ENCODE measurements around the gene RPS2.

DNA sequence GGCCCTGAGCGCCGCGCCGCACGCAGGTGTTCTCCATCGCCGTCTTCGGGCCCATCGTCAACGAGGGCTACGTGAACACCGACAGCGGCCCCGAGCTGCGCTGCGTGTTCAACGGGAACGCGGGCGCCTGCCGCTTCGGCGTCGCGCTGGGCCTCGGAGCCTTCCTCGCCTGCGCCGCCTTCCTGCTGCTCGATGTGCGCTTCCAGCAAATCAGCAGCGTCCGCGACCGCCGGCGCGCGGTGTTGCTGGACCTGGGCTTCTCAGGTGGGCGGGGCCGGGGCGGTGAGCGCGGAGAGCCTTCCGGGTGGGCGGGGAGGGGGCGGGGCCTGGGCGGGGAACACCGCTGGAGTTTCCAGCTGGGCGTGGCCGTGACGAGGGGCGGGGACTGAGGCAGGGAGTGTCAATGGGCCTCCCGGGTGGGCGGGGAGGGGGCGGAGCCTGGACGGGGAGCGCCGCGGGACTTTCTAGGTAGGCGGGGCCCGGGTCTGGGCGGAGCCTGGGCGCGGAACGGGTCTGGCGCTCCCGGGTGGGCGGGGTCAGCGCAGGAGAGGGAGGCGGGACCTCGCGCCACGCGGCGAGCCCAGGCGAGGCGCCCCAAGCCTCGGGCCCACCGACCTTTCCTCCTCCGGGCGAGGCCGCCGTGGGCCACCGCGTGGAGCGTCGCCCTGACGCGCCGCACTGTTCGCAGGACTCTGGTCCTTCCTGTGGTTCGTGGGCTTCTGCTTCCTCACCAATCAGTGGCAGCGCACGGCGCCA is 27.5 kb upstream of the RPS2 start:
- TF ChIP-seq, protein P1, sequence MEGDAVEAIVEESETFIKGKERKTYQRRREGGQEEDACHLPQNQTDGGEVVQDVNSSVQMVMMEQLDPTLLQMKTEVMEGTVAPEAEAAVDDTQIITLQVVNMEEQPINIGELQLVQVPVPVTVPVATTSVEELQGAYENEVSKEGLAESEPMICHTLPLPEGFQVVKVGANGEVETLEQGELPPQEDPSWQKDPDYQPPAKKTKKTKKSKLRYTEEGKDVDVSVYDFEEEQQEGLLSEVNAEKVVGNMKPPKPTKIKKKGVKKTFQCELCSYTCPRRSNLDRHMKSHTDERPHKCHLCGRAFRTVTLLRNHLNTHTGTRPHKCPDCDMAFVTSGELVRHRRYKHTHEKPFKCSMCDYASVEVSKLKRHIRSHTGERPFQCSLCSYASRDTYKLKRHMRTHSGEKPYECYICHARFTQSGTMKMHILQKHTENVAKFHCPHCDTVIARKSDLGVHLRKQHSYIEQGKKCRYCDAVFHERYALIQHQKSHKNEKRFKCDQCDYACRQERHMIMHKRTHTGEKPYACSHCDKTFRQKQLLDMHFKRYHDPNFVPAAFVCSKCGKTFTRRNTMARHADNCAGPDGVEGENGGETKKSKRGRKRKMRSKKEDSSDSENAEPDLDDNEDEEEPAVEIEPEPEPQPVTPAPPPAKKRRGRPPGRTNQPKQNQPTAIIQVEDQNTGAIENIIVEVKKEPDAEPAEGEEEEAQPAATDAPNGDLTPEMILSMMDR (IDR thresholded peaks at IDR 0.05): no peak
- TF ChIP-seq POLR2A (IDR thresholded peaks at IDR 0.05): no peak

Data from lower leg skin (tissue), 3 donors.